ENCODE results near the gene DLG2.
"Not testable (repeated sequence)": the region's sequence is repeated elsewhere in the genome, so short reads cannot be mapped to it uniquely, and the experiment has no call there.

Gene DLG2

DNA sequence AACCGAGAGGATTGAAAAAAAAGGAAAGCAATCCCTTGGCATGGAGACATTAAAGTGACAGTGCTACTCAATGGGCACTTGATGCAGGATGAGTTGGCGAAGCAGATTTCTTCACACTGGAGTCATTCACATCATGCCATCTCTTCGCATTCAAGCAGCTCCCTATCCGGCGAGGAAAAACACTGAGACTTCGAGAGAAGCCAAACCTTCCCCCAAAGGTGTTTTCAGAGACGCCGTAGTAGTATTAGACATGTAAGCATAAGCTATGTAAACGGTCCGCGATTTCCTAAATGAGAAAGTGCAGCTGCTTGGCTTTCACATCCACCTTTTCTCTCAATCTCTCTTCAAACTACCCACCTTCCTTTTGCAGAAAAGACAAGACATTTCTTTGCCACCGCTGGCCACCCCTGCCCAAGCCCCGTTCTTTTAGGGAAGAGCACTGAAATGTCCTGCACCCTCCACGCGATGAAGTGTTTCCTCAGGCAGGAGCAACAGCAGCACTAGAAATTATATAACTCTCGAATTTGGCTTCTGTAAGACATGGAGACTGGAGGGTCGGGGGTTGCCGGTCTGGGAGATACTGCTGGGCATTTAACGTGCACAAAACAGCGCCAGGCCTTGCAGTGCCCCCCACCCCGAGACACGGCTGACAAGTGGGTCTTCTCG lies at the start of gene DLG2:
TSS of gene DLG2 (minus strand) at position 13 of the 666 bp plus-strand sequence.
- FAIRE-seq: no peak

- FAIRE-seq: no peak
Measured at GRCh38 chr11:85673393-85673792, 46.2 kb upstream of the DLG2 start.

GRCh38 chr11:85672105-85672902 lies 45.2 kb upstream of the DLG2 start:
- no peak for FAIRE-seq

DNA sequence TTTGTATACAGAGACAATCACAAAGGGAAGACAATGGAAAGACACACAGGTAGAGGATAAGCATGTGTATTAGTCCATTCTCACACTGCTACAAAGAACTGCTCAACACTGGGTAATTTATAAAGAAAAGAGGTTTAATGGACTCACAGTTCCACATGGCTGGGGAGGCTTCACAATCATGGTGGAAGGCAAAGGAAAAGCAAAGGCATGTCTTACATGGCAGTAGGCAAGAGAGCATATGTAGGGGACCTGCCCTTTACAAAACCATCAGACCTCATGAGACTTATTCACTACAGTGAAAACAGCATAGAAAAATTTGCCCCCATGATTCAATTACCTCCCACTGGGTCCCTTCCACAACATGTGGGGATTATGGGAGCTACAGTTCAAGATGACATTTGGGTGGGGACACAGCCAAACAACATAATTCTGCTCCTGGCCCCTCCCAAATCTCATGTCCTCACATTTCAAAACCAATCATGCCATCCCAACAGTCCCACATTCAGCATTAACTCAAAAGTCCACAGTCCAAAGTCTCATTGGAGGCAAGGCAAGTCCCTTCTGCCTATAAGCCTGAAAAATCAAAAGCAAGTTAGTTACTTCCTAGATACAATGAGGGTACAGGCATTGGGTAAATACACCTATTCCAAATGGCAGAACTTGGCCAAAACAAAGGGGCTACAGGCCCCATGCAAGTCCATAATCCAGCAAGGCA lies 44.0 kb upstream of the DLG2 start:
- not testable (repeated sequence) for FAIRE-seq

DNA sequence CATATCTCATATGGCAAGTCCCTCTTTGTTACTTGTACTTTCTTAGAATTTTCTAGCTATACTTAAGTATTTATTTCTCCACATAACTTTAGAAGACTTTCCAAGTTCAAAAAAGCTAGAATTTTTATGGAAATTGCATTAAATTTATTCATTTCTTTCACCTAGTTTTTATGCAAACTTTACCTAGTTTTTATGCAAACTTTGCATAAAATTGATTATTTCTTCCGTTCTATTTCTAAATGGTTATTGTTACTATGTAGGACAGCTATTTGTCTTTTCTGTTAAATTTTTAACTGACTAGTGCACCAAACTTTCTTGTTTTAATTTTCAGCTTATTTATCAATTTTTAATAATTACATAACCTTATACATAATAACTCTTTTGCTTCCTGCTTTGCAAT lies 41.0 kb upstream of the DLG2 start:
- no peak for FAIRE-seq

DNA sequence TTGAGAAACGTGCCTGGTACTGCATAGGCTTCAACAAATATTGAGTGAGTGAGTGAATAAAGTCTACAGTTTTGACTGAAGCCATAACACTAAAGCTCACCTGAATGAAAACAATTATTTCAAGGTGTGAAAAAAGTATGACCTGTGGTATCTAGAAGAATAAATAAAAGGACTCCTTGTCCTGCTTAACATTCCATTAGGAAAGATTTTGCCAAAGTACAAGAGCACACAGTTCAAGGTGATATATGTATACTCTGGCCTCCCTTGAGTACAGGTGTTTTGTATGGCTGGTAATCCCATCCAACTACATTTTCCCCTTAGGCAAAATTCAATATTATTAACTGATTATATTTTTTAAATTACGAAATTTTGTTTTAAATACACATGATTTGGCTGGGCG lies 39.5 kb upstream of the DLG2 start:
- FAIRE-seq: no peak

- no peak for FAIRE-seq
Measured at GRCh38 chr11:85665733-85666132, 38.6 kb upstream of the DLG2 start.

- FAIRE-seq: peak; percentile 71
Measured at GRCh38 chr11:85664615-85665481, 37.7 kb upstream of the DLG2 start, which contains the start of gene CREBZF. CREBZF (minus strand) TSS chr11:85665129; CDS start chr11:85664875, 254 bp downstream.

DNA sequence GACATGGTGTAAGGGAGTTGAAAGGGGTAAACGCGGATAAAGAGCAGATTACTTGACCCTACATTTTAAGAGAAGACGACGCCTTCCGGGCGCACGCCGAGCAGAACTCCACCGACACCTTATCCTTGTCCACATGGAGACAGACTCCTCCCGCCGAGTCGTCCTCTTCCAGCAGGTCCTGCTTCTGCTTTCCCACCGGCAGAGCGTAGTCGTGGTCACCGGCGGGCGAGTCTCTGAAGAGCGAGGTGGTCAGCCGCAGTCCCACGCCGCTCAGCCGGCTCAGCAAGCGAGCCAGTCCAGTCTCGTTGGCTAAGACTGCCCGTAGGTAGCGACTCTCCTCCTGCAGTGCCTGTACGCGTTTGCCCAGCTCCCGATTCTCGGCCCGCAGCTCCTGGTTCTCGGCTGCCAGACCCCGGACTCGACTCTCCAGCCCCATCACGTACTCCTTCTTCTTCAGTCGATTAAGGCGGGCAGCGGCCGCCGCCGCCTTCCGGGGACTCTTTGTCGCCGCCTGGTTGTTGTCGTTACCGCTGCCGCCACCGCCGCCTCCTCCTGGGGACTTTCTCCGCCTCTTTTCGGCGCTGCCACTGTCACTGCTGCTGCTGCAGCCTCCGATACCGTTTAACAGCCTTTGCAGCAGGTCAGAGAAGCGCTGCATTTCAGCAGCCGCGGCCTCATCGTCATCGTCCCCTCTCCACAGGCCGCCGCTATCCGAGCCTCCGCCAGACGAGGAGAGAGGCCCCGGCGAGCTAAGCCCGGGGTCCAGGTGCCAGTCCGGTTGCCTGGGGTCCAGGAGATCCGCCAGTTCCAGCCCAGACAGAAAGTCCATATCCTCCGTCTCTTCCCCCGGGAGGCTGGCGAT lies 36.8 kb upstream of the DLG2 start:
- no peak for FAIRE-seq

DNA sequence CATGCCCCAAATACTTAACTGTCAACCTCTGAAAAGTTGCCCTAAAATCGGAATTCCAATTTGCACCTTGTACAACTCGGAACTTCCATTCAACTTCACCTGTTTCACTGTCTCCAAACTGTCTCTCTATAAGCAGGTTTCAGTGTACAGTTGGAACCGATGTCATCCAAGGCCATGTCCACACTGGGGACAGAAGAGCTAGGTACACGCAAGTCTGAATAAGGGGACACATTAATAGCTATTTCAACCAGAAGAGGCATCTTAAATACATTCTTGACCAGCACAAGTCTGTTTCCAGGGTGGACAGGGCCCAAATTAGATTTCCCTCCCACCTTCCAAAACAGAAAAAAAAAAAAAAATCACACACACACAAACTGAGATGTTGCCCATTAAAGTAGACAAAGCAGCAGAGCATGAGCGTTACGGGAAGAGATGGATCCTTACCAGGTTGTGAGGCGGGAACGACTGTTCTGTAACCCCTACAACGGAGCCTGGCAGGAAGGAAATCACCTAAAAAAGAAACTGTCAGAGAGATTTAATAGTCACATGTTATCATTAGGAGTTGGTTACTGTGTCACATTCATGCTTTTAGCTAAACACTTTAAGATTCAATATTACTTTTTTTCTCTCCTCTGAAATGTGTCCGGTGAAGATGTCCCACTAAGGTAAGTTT lies 36.1 kb upstream of the DLG2 start:
- no peak for FAIRE-seq

DNA sequence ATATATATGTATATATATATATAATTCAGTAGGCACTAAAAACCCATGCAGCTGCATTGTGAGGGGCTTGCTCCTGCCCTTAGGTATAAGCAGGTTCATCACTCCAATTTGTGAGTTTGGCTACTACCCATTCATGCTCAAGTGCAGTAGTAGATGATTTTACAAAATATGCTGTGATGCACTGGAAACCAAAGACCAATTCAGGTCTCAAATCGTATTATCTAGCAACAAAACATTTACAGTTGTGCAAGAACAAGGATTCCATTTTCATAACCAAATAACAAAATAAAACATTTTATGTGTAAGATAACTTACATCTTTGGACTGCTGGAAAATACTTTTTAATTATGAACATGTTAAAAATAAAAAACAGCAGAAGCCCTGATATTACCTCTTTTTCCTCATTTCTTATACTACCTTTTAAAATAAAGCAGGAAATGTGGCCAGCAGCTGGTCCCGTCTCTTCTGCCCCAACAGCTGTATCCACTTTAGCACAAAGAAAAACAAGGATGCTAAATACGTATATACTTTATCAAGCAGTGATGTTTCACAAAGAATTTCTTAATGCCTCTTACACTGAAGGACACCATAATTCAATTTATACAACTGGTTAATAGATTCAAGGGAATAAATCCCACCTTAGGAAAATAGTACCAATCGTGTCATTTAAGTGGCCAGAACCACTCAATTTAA lies 35.0 kb upstream of the DLG2 start:
- FAIRE-seq: no peak

DNA sequence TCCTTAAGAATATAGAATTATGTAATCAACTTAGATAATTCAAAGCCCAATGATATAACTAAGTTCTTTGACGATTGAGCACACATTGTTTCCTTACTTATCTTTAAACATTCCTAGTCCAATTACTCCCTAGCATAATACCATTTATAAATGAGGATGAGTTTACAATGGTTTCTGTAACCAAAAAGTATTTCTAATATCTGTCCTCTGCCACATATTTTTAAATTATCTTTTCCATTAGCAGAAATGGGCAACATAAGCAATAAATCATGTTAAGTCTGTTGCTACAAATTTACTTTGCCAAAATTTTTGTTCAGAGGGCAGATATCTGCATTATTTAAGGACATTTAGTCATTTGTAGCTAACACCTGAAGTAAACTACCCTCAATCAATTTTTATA lies 31.0 kb upstream of the DLG2 start:
- no peak for FAIRE-seq

GRCh38 chr11:85656777-85657176 lies 29.6 kb upstream of the DLG2 start:
- FAIRE-seq: no peak

DNA sequence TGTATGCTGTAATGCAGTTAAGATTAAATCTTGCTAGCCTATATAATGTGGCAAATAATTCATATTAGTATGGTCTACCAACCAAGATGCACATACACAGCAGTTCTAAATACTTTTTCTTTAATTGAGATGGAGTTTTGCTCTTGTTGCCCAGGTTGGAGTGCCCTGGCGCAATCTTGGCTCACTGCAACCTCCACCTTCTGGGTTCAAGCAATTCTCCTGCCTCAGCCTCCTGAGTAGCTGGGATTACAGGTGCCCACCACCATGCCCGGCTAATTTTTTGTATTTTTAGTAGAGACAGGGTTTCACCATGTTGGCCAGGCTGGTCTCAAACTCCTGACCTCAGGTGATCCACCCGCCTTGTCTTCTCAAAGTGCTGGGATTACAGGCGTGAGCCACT lies 27.2 kb upstream of the DLG2 start:
- not testable (repeated sequence) for FAIRE-seq

- FAIRE-seq: no peak
Measured at GRCh38 chr11:85652786-85653447, 25.8 kb upstream of the DLG2 start.

- FAIRE-seq: no peak
Measured at GRCh38 chr11:85651118-85651517, 24.0 kb upstream of the DLG2 start.

GRCh38 chr11:85647604-85648299 lies 20.6 kb upstream of the DLG2 start, which contains the start of gene TMEM126A:
TMEM126A (plus strand) TSS chr11:85647967; CDS start chr11:85650256, 2,289 bp downstream.
- peak; percentile 53 for FAIRE-seq

GRCh38 chr11:85647078-85647477 lies 19.9 kb upstream of the DLG2 start:
- no peak for FAIRE-seq

GRCh38 chr11:85643191-85643614 lies 16.1 kb upstream of the DLG2 start:
- FAIRE-seq: no peak
